Activated gamma-delta T cell treated with anti-CD3 and anti-CD28 coated beads, Interleukin-2, amount 50 U/mL, for 16 hours (primary cell): ENCODE results near the gene GALNS.

Experiments
- DNase-seq: peaks from one replicate; pipeline ENCODE4 v3.0.0-alpha.2; 2020; ENCODE audit warnings: low read depth

The GALNS gene

GRCh38 chr16:88875703-88876234 lies 19.0 kb upstream of the GALNS start:
- DNase-seq, result no peak

- no peak for DNase-seq
These were observed 18.3 kb upstream of the GALNS start for GRCh38 chr16:88874938-88875599.

GRCh38 chr16:88872650-88873331 lies 16.0 kb upstream of the GALNS start:
- DNase-seq, result no peak

GRCh38 chr16:88871730-88872416 lies 15.1 kb upstream of the GALNS start:
- no peak for DNase-seq

- no peak for DNase-seq
These were observed 14.6 kb upstream of the GALNS start for GRCh38 chr16:88871349-88871702.

GRCh38 chr16:88870608-88871348 lies 14.0 kb upstream of the GALNS start:
- no peak for DNase-seq

GRCh38 chr16:88869673-88869980 lies 12.9 kb upstream of the GALNS start:
- no peak for DNase-seq

- DNase-seq, result no peak
These were observed 12.4 kb upstream of the GALNS start for GRCh38 chr16:88868974-88869672.

- no peak for DNase-seq
These were observed 11.0 kb upstream of the GALNS start for GRCh38 chr16:88867581-88868246.

GRCh38 chr16:88866151-88866920 lies 9.6 kb upstream of the GALNS start, which contains the start of gene PABPN1L:
PABPN1L (minus strand) TSS chr16:88866660; CDS start chr16:88866606, 54 bp downstream.
- no peak for DNase-seq

- DNase-seq, result no peak
These were observed 9.0 kb upstream of the GALNS start for GRCh38 chr16:88865742-88866141.

GRCh38 chr16:88865310-88865709 lies 8.6 kb upstream of the GALNS start:
- DNase-seq, result no peak

GRCh38 chr16:88864521-88864920 lies 7.8 kb upstream of the GALNS start:
- no peak for DNase-seq

- DNase-seq, result no peak
These were observed 7.4 kb upstream of the GALNS start for GRCh38 chr16:88864099-88864498.

GRCh38 chr16:88863426-88863825 lies 6.7 kb upstream of the GALNS start:
- no peak for DNase-seq

GRCh38 chr16:88862968-88863367 lies 6.2 kb upstream of the GALNS start:
- no peak for DNase-seq

- DNase-seq, result no peak
These were observed 4.6 kb upstream of the GALNS start for GRCh38 chr16:88861359-88861758.

GRCh38 chr16:88859381-88860091 lies 2.8 kb upstream of the GALNS start:
- DNase-seq, result no peak

- DNase-seq, result peak; percentile 55
These were observed 1.1 kb upstream of the GALNS start for GRCh38 chr16:88857728-88858339.
